K562 (cell line): ENCODE results near the gene PLA2G15. TPM values are rescaled to one million over a fixed set of nuclear protein-coding genes. Genes with fewer than 3 reads are reported as not detected.

Experiments
- CHD2 ChIP-seq: IDR thresholded peaks from 2 replicates; pipeline ENCODE4 v1.6.1; 2011; ENCODE audit warnings: low read depth, low read length
- CTBP1 ChIP-seq: fragments of 450-650 bp; IDR thresholded peaks from 2 replicates; pipeline ENCODE4 v1.6.1; 2016; ENCODE audit warnings: borderline replicate concordance
- FOXK2 ChIP-seq, 2 experiments: fragments of 450-650 bp; IDR thresholded peaks in 1 of 2; conservative IDR thresholded peaks in 1 of 2; 2 replicates each; pipeline ENCODE4 v1.6.1; 2016; ENCODE audit warnings: low read depth in 2 of 2, mild to moderate bottlenecking in 1 of 2
- GTF3C2 ChIP-seq: IDR thresholded peaks from 3 replicates; pipeline ENCODE4 v1.6.1; 2011; ENCODE audit warnings: borderline replicate concordance, mild to moderate bottlenecking, moderate library complexity; ENCODE audit not compliant: insufficient read length; ENCODE audit errors: extremely low read depth
- HNRNPH1 ChIP-seq: fragments of 200-400 bp; formaldehyde crosslinking; optimal IDR thresholded peaks from 2 replicates; pipeline ENCODE3; 2017; ENCODE audit warnings: low read depth, mild to moderate bottlenecking, low read length, moderate library complexity
- IFI16 ChIP-seq: fragments of 250-450 bp; sonication (Bioruptor Pico); IDR thresholded peaks from 2 replicates; pipeline ENCODE4 v2.1.2; 2022; ENCODE audit warnings: mild to moderate bottlenecking, inconsistent platforms
- KAT7 ChIP-seq: sonication (generic); formaldehyde crosslinking; IDR thresholded peaks from 2 replicates; pipeline ENCODE4 v1.8.0; 2022; ENCODE audit warnings: missing genetic modification reagents, mild to moderate bottlenecking, borderline replicate concordance
- KDM2B ChIP-seq: fragments of 250-450 bp; sonication (Bioruptor Pico); IDR thresholded peaks from 2 replicates; pipeline ENCODE4 v1.8.0; 2021; ENCODE audit warnings: mild to moderate bottlenecking, moderate library complexity
- MNT ChIP-seq, 2 experiments: fragments of 450-650 bp; conservative IDR thresholded peaks; 2 replicates each; pipeline ENCODE4 v1.6.1; 2017; ENCODE audit warnings: mild to moderate bottlenecking in 2 of 2, moderate library complexity in 2 of 2
- PHF8 ChIP-seq: fragments of 200-600 bp; sonication (generic); IDR thresholded peaks from 2 replicates; pipeline ENCODE4 v1.6.1; 2012; ENCODE audit warnings: mixed run types, mild to moderate bottlenecking, inconsistent platforms, low read length, moderate library complexity, borderline replicate concordance
- RBM34 ChIP-seq: fragments of 200-400 bp; formaldehyde crosslinking; IDR thresholded peaks from 2 replicates; pipeline ENCODE4 v1.6.1; 2018; ENCODE audit warnings: low read length, borderline replicate concordance; ENCODE audit not compliant: insufficient read depth
- RFX1 ChIP-seq: fragments of 450-650 bp; IDR thresholded peaks from 2 replicates; pipeline ENCODE4 v1.6.1; 2016; ENCODE audit warnings: mild to moderate bottlenecking, moderate library complexity
- ZNF263 ChIP-seq: sonication (generic); formaldehyde crosslinking; IDR thresholded peaks from 2 replicates; pipeline ENCODE4 v1.8.0; 2022; ENCODE audit warnings: mild to moderate bottlenecking, missing genetic modification reagents, borderline replicate concordance
- ZNF436 ChIP-seq: fragments of 250-450, 450-650 bp; sonication (Bioruptor Pico); formaldehyde crosslinking; IDR thresholded peaks from 2 replicates; pipeline ENCODE4 v1.7.0; 2020; ENCODE audit warnings: mild to moderate bottlenecking
- ZNF639 ChIP-seq, 2 experiments: fragments of 200-800 bp in 1 of 2; sonication (Bioruptor generic) in 1 of 2; sonication (generic) in 1 of 2; formaldehyde crosslinking in 1 of 2; IDR thresholded peaks in 1 of 2; conservative IDR thresholded peaks in 1 of 2; 2 replicates each; pipeline versions ENCODE4 v1.5.0 to v1.6.1; 2016 to 2020; ENCODE audit warnings: missing compliant biosample characterization in 1 of 2, missing genetic modification characterization in 1 of 2, missing genetic modification reagents in 1 of 2
- ZNF75A ChIP-seq: fragments of 450-650 bp; formaldehyde crosslinking; IDR thresholded peaks from 2 replicates; pipeline ENCODE4 v1.4.0; 2020; ENCODE audit warnings: mild to moderate bottlenecking
- polyA plus RNA-seq, 8 experiments: library from polyadenylated mRNA; depleted of rRNA in 4 of 8; stranded (reverse) in 5 of 8; unstranded in 3 of 8; fragments of >200 nt; fragmentation: Nextera tagmentation in 2 of 8; fragmentation: Illumina TruSeq in 1 of 8; extraction: Ambion mirVana in 2 of 8; extraction: Trizol in 1 of 8; gene quantifications; 2 replicates each; pipeline versions ENCODE4 v1.2.1 to v1.2.3, GENCODE V29; 2011 to 2014; ENCODE audit warnings: inconsistent platforms in 1 of 8, missing spikeins in 1 of 8
- total RNA-seq, 7 experiments: library from RNA; depleted of rRNA in 6 of 7; stranded (reverse); fragments of >200 nt in 6 of 7; fragmentation: Illumina TruSeq in 2 of 7; extraction: Trizol in 2 of 7; gene quantifications; 2 replicates each; pipeline versions ENCODE4 v1.2.1 to v1.2.3, GENCODE V29; 2011 to 2021; ENCODE audit warnings: low replicate concordance in 1 of 7
- TF ChIP-seq, protein P1 (sequence below): fragments of 250-450 bp; sonication (Bioruptor Pico); IDR thresholded peaks from 2 replicates; pipeline ENCODE4 v1.5.0; 2020; ENCODE audit warnings: mild to moderate bottlenecking

The PLA2G15 gene
- total and polyA plus RNA-seq, 9 of the 15 experiments (the other 6 are each of a cell fraction or from before 2014, with no cell fraction given): 0.42 to 8.6 (median 4.8) TPM

GRCh38 chr16:68244903-68245853 lies at the start of gene PLA2G15 (continued):
- TF ChIP-seq CHD2: peak; percentile 57
- TF ChIP-seq HNRNPH1: no peak
- TF ChIP-seq KDM2B: no peak
- TF ChIP-seq ZNF263 (CRISPR knock-in tag): 0 out of 2 replicates have a peak, but pooled peaks have one; percentile 32
- no peak for TF ChIP-seq IFI16 (CRISPR knock-in tag)
- peak; percentile 75; the same call in 1 of the 2 replicates for TF ChIP-seq PHF8
- TF ChIP-seq ZNF436 (CRISPR knock-in tag): no peak
- TF ChIP-seq KAT7 (CRISPR knock-in tag): no peak; the same call in 1 of the 2 replicates
- TF ChIP-seq ZNF75A (CRISPR knock-in tag): no peak
- peak in 1 of 2 experiments; percentile 65; a peak in 2 of 4 replicates for TF ChIP-seq FOXK2 (conservative IDR thresholded peaks at IDR 0.05 in 1 of 2, IDR thresholded peaks at IDR 0.05 in 1 of 2; ENCODE audit: low read depth in 2 of 2)
- TF ChIP-seq RFX1: no peak
- TF ChIP-seq, protein P1, sequence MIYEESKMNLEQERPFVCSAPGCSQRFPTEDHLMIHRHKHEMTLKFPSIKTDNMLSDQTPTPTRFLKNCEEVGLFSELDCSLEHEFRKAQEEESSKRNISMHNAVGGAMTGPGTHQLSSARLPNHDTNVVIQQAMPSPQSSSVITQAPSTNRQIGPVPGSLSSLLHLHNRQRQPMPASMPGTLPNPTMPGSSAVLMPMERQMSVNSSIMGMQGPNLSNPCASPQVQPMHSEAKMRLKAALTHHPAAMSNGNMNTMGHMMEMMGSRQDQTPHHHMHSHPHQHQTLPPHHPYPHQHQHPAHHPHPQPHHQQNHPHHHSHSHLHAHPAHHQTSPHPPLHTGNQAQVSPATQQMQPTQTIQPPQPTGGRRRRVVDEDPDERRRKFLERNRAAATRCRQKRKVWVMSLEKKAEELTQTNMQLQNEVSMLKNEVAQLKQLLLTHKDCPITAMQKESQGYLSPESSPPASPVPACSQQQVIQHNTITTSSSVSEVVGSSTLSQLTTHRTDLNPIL (CRISPR knock-in tag): no peak
- no peak for TF ChIP-seq RBM34
- peak; percentile 66 for TF ChIP-seq CTBP1
- peak; percentile 78 to 90 for TF ChIP-seq MNT (conservative IDR thresholded peaks at IDR 0.05)
- TF ChIP-seq GTF3C2: no peak
- TF ChIP-seq ZNF639 (CRISPR knock-in tag; conservative IDR thresholded peaks at IDR 0.05 in 1 of 2, IDR thresholded peaks at IDR 0.05 in 1 of 2): peak in 1 of 2 experiments; percentile 60; a peak in 1 of 4 replicates
